Kidney tubule cell (primary cell): ENCODE results near the gene GHRHR.
A peak's percentile ranks its signal among the peaks of the same experiment; 100 is the strongest.

Experiments
- DNase-seq: peaks from one replicate; pipeline ENCODE4 v3.0.0-alpha.2; 2018; ENCODE audit warnings: low spot score

GHRHR gene

DNA sequence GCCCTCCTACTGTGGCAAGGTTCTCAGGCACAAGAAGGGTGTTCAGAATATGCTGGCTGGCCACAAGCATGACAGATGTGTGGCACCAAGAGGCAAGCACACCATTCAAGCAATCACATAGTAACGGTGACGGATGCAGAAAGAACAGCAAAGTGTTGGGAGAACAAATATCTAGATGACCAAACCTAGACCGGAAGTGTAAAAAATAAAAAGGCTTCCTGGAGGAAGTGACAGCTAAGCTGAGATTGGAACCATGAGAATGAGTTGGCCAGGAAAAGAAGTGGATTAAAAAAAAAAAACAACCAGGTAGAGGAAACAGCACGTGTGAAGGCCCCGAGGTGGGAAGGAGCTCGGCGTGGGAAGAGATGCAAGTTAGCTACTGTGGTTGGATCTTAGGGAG is 22.0 kb downstream of the GHRHR start:
- no peak for DNase-seq

DNA sequence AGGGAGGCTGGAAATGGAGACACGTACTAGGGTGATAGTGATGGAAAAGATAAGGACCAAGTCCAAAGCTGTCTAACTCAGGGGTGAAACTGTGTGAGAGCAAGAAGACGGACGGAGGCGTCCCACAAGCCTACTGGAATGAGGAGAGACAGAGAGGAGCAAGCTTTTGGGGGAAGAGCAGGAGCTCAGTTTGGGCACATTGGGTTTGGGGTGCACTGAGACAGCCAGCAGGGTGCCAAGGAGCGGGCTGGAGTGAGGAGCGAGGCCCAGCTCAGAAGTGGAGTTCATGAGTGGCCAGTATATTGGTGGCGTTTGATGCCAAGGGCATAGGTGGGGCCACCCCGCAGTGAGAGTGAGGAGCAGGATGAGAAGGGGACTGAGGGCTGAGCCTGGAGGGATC is 22.6 kb downstream of the GHRHR start:
- DNase-seq = no peak

DNA sequence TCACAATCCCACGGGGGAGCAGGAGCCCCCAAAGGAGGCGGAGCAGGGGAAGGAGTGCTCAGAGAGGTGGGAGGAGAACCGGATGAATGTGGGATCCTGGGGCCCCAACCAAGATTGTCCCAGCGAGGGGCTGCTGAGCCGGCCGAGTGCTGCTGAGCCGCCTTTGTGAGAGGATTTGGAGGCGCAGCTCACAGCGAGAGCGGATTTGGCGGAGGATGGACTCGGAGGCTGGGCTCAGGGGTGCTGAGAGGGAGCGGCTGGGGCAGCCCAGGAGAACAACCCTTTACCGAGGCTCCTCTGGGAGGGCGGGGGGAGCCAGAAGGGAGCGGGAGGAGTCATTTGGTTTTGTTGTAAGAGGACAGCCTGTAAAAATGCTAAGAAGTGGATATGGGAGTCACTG is 23.0 kb downstream of the GHRHR start:
- no peak for DNase-seq

DNA sequence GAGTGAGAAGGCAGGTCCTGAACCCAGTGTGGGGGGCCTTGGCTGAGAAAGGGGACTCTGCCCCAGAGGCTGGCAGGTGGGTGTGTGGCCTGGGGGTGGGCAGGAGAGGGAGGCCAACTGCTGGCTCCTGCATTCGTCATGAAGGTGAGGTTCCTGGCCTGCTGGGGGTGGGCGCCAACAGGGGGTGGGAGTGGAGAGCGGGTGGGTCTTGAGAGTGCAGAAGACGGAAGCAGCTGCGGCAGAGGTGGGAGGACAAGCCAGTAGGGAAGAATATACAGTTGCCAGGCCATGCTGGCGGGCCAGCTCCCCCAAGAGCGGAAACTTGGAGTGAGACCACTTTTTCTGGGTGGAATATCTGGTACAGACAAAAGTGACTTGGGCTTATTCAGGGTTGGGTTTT is 23.4 kb downstream of the GHRHR start:
- no peak for DNase-seq

DNA sequence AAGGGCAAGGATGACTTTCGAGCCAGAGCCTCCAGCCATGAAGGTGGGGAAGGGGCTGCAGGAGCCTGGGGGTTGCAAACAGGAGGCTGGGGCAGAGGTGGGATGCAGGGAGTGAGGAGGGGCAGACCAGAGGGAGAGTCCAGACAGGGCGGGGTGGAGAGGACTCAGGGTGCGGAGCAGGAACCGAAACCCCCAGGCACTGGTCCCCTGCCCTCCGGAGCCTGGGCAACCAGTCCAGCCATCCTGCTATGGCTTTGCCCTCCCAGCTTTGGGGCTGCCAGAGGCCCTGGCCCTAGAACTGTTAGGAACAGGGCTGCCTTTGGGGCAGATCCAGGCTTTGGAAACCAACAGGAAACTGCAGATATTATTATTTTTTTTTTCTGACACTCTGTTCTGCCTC is 24.2 kb downstream of the GHRHR start:
- no peak for DNase-seq

DNA sequence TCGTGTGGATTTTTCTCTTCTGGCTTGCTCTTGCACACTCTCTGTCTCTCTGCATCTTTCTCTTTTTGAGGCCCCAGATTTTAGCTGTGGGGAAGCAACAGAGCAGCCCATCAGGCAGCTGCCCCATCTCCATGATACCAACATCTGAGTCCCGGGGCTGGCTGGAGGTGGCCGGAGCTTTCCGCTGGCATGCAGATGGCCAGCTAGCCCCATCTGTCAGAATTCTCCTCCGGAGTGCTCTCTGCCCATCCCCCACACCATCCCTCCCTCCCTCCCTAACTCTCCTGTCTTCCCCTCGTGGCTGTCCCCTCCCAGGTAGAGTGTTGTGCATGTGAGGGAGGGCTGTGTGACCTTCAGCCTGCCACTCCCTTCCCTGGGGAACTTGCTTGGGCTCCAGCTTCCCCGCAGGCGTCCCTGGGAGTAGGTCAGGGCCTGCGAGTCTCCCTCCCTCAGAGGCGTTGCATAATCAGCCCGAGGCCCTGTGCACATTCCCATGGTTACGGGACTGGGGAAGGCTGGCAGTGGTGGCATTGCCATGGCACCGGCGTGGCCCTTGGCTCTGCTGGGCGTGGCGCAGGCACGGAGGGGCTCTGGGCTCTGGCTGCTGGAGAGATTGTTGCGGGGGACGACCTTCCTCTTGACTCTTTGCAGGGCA is 24.7 kb downstream of the GHRHR start:
- peak; percentile 25 for DNase-seq

DNA sequence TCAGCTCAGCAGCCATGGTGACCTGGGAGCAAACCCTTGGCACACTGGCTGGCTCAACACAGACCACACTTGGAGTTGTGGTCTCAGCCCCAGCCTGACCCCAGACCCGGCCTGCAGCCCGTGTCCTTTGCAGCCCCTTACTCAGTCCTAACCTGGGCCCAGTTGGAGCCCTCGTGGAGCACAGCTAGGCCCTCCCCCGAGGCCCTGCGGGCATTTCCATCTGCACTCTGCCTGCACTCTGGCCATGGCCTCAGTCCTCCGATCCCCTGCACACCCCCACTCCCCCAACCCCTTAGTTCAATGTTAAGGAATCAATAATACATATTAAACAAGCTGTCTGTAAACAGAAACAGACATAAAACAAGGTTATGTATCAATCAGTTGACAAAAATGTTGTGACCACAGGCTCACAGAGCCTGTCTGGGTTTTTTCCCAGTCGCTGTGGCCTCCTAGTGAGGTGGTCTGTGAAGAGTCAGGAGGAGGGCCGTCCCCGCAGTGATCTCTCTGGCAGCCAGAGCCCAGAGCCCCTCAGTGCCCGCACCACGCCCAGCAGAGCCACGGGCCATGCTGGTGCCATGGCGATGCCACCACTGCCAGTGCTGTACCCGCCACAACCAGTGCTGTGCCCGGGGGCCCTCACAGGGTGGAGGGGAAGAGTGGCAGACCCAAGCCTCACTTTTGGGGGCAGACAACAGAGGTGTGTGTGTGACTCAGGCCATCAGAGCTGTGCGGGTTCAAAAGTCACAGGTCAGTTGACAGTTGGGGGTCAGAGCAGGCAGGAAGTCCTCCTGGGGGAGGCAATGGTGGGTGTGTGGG is 25.5 kb downstream of the GHRHR start:
- no peak for DNase-seq

DNA sequence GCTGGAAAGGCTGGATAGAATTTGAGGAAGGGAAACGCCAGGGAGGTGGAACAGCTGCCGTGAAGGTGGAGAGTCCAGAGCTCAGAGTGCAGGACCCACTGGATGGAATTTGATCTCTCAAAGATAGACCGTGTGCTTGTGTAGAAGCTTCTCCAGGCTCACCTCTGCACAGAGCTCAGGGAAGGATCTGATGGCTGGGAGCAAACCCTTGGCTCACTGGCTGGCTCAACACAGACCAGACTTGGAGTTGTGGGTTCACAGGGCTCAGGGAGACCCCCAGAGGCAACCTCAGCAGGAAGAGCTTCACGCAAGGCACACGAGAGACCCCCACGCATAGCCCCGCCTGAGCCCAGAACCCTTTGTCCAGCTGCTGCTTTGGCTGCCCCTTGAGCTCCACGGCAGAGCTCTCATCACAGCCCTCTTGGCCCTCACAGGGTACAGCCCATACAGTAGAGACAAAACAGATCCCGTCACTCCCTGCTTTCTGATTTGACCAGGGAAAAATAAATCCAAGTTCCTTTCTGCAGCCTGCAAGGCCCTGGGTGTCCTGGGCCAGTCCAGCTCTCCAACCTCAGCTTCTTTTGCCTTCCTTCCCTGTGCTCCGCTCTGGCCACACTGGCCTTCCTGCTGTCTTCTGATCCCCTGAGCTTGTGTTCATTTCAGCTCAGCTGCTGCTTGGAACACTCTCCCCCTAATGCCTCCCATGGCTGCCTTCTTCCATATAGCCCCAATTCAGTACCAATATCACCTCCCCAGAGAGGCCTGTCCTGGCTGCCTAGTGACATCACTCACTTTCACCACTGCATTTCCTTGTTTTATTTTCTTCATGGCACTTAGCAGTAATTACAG is 26.3 kb downstream of the GHRHR start:
- DNase-seq = no peak

DNA sequence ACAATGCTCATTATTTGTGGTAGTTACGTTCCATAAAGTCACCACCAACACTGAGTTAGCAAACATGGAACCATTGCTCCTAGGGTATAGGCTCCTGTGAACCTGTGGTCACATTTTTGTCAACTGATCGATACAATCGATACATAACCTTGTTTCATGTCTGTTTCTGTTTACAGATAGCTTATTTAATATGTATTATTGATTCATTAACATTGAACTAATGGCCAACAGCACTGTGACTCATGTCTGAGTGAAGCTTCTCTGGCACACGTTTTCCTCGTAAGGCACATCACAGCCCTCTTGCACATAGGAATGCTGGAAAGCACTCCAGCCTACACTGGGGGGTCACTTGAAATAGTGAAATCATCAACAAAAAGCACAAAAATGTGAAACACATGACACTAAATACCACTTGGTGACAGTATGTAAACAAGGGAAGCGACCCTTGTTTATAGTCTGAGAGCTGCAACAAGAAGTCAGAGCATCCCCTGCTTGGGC is 27.0 kb downstream of the GHRHR start:
- no peak for DNase-seq

DNA sequence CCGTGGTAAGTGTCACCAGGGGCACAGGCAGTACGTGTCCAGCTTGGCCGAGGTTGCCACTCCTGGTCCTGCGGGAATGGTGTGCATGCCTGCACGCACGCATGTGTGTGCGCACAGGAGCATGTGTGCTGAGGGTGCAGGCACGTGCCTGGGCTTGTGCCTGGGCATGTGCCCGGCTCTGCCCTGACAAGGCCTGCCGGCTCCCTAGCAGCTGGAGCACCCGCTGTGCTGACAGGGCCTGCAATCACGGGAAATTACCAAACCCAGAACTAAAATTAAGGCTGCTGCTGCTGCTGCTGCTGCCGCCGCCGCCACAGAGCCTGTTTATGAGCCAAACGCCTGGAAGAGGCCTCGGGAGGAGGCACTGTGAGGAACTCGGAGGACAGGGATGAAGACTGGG is 28.7 kb downstream of the GHRHR start:
- DNase-seq = no peak

DNA sequence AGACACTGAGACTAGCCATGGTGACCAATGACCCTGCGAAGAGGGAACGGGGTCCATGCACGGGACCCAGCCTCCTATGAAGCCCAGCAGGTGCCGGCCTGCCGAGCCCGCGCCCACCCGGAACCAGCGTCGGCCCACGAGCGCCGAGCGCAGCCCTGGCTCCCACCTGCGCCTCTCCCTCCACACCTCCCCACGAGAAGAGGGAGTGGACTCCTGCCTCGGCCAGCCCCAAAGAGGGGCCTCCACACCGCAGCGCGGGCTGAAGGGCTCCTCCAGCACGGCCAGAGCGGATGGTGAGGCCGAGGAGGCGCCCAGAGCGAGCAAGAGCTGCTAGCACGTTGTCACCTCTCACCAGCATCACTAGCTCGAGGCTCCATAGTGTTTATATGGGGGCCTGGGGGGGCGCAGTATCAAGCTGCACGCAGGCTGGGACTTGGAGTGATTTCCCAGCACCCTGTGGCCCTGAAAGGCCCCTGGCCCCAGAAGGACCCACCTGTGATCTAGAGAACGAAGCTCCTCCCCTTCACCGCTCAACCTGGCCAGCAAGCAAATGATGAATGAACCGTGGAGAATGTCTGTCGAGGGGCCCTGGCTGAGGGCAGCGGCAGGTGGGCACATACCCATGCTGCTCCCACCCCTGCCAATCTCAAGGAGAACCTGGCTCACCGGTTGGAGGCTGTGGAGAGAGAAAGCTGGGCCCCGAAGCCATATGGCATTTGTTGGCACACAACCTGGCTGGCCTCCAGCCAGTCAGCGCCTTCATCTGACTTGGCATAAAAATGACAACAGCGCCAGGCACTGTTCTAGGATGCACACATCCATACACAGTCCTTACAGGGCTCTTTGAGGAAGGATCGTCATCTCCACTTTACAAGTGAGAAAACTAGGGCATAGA is 30.7 kb downstream of the GHRHR start:
- DNase-seq = no peak

DNA sequence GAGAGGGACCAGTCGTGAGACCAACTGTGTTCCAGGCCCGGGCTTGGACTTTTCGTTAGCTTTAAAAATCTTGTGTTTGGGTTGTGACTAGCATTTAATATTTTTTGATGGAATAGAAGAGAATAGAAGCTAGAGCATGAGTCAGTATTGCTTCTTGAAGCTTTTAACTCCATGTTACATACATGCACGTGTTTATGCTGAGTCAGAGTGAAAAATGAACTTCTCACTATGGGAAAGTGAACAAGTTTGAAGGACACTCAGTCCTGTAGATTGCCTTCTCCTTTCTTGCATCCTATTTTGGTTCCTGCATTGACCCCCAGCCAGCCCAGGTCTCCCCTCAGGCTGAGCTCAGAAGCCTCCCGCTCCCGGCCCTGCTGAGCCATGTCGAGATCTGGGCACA is 31.8 kb downstream of the GHRHR start:
- no peak for DNase-seq

DNA sequence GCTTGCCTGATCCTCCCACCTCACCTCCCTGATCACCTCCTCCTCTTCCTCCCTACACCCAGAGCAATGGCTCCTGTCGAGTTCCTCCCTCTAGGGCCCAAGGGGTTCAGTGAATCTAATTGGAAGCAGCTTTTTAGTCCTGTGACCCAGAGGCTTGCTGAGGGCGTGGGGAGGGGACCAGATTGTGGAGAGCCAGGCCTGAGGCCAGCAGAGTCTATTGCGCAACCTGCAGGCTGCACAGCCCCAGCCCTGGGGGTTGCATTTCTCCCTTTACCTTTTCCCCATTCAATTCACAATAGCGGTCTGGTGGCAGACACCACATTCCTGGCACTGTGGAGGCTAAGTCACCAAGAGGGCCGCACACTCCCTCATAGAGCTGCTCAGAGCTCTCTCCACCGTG is 32.5 kb downstream of the GHRHR start:
- no peak for DNase-seq

DNA sequence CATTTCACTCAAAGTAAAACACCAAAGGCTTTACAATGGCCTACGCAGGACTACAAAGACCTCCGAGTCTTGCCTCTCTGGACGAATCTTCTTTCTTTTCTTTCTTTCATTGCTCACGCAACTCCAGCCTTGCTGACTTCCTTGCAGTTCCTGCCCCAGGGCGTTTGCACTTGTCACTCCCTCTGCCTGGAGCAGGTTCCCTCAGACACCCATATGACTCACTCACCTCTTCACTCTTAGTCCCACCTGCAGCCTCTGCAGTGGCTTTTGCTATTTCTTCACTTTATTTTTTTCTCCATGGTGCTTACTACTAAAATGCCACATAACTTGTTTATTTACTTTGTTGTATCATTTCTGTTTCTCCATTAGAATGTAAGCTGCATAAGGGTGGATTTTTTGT is 33.1 kb downstream of the GHRHR start:
- peak; percentile 15 for DNase-seq

DNA sequence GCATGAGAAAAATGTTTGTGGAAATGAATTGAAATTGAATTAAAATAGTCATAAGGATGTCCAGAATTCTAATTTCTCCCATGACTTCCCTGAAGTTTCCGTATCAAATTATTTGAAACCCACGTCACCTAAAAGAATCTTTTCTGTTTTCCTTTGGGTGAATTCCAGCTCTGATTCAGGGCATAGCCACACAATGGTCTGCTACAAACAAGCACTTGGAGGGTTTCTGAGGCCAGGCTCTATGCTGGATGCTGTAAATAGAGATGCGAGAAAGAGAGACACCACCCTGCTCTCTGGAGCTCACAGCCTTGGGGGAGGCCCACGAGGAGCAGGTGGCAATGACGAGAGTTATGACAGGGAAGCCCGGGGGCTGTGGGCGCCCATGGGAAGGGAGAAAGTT is 33.6 kb downstream of the GHRHR start:
- no peak for DNase-seq

DNA sequence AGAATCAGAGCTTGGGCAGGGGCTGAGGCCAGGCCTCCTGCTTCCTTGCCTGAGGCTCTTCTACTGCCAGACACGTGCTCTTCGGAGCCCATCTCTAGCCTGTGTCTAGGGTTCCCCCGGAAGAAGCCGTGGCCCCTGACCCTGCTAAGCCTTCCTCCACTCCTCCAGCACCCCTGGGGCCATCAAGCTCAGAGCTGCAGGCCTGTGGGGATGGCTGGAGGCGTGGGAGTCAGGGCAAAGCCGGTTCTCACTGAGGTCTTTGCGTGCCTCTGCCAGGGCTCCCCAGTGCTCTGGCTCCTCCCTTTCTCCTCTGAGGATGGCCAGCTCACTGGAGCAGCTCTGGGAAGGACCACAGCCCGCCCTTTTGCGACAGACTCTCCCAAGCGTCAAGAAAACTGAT is 34.4 kb downstream of the GHRHR start:
- DNase-seq = no peak

DNA sequence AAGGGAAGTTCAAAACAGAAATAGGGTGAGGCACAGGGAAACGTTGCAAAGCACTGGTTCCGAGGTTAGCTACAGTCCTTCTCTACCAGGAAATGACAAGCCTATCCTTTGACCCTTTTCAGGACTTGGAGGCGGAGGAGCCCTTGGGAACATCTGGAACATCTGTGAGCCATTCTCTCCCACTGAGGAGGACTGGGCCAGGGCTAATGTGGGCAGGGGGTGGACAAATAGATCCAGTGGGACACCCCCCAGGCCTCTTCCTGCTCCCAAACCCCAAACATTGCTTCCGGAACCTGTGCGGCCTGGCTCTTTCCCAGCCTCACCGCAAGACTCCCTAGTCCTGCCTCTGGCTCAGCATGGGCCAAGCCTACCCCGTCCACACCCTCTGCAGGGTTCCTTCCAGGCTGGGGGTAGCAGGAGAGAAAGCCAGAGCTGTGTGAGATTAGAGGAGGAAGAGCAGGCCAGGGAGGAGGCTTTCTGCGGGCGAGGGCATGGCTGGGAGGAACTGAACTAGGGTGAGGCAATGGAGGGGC is 36.5 kb downstream of the GHRHR start:
- no peak for DNase-seq

DNA sequence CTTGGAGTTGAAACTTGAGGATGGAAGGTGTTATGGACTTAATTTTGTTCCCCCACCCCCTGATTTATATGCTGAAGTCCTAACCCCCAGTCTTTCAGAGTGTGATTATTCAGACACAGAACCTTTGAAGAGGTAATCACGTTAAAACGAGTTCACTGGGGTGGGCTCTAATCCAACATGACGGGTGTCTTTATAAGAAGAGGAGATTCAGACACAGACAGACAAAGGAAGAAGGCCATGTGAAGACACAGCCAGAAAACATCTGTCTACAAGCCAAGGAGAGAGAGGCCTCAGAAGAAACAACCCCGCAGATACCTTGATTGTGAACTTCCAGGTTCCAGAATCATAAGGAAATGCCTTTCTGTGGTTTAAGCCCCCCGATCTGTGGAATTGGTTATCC is 37.0 kb downstream of the GHRHR start:
- DNase-seq = no peak

DNA sequence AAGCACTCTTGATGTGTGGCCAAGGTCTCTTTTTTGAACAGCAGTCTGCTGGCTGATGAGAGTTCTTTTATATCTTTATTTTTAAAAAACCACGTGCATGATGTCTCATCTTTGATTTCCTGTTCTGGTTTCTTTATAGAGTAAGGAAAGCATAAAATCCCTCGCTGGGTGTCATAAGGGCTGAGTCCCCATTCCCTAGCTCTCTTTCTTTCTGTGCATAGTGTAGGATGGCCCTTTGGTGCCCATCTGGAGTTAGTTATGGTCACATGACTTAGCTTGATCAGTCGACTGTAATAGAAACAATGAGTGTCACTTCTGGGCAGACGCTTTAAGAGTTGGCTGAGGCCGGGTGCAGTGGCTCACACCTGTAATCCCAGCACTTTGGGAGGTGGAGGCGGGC is 38.5 kb downstream of the GHRHR start:
- no peak for DNase-seq

DNA sequence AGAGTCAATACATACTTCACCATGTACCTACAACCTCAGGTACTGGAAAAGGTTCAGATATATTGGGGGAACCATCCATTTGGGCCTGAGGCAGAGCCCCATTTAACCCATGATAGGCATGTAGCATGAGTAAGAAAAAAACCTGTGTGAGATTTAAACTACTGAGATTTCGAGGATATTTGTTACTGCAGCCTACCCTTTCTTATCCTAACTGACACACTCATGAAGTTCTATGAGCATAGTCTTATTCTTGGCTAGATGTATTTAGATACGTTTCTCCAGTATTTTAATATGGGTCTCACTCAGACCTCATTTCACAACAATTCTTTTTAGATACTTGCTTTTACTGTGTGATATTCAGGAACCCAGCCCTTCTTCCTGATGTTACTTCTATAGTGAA is 39.3 kb downstream of the GHRHR start:
- no peak for DNase-seq

DNA sequence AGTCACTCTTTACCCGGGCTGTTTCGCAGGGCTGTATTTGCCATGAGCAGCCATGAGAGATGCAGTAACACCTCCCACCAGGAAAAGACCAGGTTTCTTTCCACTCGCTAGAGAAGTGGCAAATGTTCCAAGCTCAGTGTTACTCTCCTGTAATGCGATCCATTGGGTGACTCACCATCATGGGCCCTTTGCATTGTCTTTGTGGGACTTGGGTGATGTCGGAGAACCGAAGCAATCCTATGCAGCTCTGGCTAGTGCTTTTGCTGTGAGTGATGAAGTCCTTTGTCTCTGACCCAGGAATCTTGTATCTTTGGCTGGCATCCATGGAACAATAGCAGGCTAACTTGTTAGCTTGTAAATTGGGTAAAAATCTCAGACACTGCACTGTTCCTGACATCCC is 40.0 kb downstream of the GHRHR start:
- no peak for DNase-seq

DNA sequence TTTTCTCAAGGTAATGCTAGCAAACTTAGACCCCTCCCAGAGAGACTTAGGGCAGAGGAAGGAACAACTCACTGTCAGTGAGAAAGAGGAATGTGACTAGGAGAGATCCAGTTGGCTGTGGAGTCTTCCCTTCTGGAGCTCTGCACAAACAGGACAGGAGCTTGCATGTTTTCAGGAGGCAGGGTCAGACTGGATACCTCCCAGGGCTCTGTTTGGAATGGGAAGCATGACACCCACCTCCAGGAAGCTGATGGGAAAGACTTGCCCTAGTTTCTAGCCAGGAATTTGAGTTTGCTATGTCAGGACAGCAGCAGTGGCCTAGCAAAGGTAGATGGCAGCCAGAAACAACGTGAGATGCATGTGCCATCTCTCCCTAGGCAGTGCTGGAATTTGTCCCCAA is 40.6 kb downstream of the GHRHR start:
- no peak for DNase-seq
